Mesothelial cell of epicardium (in vitro differentiated cells): ENCODE results near the gene PTCRA. TPM values are rescaled to one million over a fixed set of nuclear protein-coding genes. Genes with fewer than 3 reads are reported as not detected.
"Not testable (repeated sequence)": the region's sequence is repeated elsewhere in the genome, so short reads cannot be mapped to it uniquely, and the experiment has no call there.

Experiments used
- DNase-seq, 2 experiments: peaks; one replicate each; pipeline ENCODE4 v3.0.0; 2021; ENCODE audit warnings: low spot score in 2 of 2; ENCODE audit not compliant: unreplicated experiment in 2 of 2
- H3K27ac Mint-ChIP-seq: 2 replicates; pipeline ENCODE4 v1.8.0; 2021; ENCODE audit warnings: mixed read lengths
- H3K27me3 Mint-ChIP-seq: 2 replicates; pipeline ENCODE4 v1.8.0; 2021; ENCODE audit warnings: low read depth, mixed read lengths
- H3K36me3 Mint-ChIP-seq: 2 replicates; pipeline ENCODE4 v1.8.0; 2021; ENCODE audit warnings: mixed read lengths
- H3K4me1 Mint-ChIP-seq: 2 replicates; pipeline ENCODE4 v1.8.0; 2021; ENCODE audit warnings: mixed read lengths
- H3K4me3 Mint-ChIP-seq: 2 replicates; pipeline ENCODE4 v1.8.0; 2021; ENCODE audit warnings: mild to moderate bottlenecking, moderate library complexity, mixed read lengths
- H3K9me3 Mint-ChIP-seq: 2 replicates; pipeline ENCODE4 v1.8.0; 2021; ENCODE audit warnings: mixed read lengths
- CTCF ChIP-seq: fragments of 200-600 bp; sonication (generic); IDR thresholded peaks from one replicate; pipeline ENCODE4 v1.5.0; 2021; ENCODE audit warnings: antibody characterized with exemption; ENCODE audit not compliant: unreplicated experiment
- total RNA-seq: library from RNA; stranded (reverse); gene quantifications from 3 replicates; pipeline ENCODE4 v1.2.1, GENCODE V29; 2021

The PTCRA gene
- total RNA-seq, 1 donor from 2014 or later, result not detected

GRCh38 chr6:42879372-42880239, 36.2 kb upstream of the PTCRA start, which contains the start of gene RPL7L1:
RPL7L1 (plus strand) TSS chr6:42879616; CDS start chr6:42879911, 295 bp downstream.
- TF ChIP-seq CTCF, result peak; percentile 19
- DNase-seq, result peak; percentile 59 to 75
- peaks cover 14% of the 10 kb centered on the region for H3K36me3 Mint-ChIP-seq
- no peaks in the 10 kb centered on the region for H3K9me3 Mint-ChIP-seq
- H3K4me1 Mint-ChIP-seq, result peaks cover 7% of the 10 kb centered on the region
- H3K27me3 Mint-ChIP-seq, result no peaks in the 10 kb centered on the region
- peak within 1 kb of the TSS; percentile 100 for H3K27ac Mint-ChIP-seq
- H3K4me3 Mint-ChIP-seq, result peak within 1 kb of the TSS; percentile 99

DNA sequence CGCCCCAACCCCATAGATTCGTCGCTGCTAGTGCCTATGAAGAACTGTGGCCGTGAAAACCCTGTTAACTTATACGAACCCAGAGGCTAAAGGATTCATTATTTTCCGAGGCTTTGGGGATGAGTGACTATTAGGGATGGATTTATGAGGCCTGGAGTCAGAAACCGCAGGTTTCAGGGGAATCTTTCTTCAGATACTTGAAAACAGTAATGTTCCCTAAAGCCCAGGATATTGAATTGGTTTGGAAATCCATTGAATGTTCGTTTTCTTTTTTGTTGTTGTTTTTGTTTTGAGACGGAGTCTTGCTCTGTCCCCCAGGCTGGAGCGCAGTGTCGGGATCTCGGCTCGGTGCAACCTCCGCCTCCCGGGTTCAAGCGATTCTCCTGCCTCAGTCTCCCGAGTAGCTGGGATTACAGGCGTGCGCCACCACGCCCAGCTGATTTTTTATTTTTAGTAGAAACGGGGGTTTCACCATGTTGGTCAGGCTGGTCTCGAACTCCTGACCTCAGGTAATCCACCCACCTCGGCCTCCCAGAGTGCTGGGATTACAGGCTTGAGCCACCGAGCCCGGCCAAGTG, 35.5 kb upstream of the PTCRA start:
- DNase-seq, H3K27me3 Mint-ChIP-seq, H3K4me1 Mint-ChIP-seq, H3K9me3 Mint-ChIP-seq: not testable (repeated sequence)
- H3K27ac Mint-ChIP-seq, result peak overlapping the region; percentile 100
- H3K4me3 Mint-ChIP-seq, result peak overlapping the region; percentile 99
- peaks cover 17% of the 10 kb centered on the region for H3K36me3 Mint-ChIP-seq

GRCh38 chr6:42880871-42881270, 35.0 kb upstream of the PTCRA start:
- H3K27me3 Mint-ChIP-seq, H3K9me3 Mint-ChIP-seq, H3K4me1 Mint-ChIP-seq, DNase-seq: not testable (repeated sequence)
- peaks cover 20% of the 10 kb centered on the region for H3K36me3 Mint-ChIP-seq
- peak overlapping the region; percentile 99 for H3K4me3 Mint-ChIP-seq
- H3K27ac Mint-ChIP-seq, result peak overlapping the region; percentile 100

GRCh38 chr6:42885702-42886101, 30.2 kb upstream of the PTCRA start:
- peaks cover 8% of the 10 kb centered on the region for H3K4me1 Mint-ChIP-seq
- H3K36me3 Mint-ChIP-seq, result peaks cover 26% of the 10 kb centered on the region
- H3K27ac Mint-ChIP-seq, result no peak overlapping the region

GRCh38 chr6:42888201-42888600, 27.7 kb upstream of the PTCRA start:
- not testable (repeated sequence) for H3K9me3 Mint-ChIP-seq, H3K4me3 Mint-ChIP-seq, DNase-seq, H3K27me3 Mint-ChIP-seq
- peaks cover 15% of the 10 kb centered on the region for H3K4me1 Mint-ChIP-seq
- peaks cover 23% of the 10 kb centered on the region for H3K36me3 Mint-ChIP-seq
- peak overlapping the region; percentile 47 for H3K27ac Mint-ChIP-seq

More at GRCh38 chr6:42885702-42886101, 30.2 kb upstream of the PTCRA start:
- H3K4me3 Mint-ChIP-seq, result no peak overlapping the region
- no peak for DNase-seq
- no peaks in the 10 kb centered on the region for H3K9me3 Mint-ChIP-seq
- H3K27me3 Mint-ChIP-seq, result no peaks in the 10 kb centered on the region
- TF ChIP-seq CTCF, result no peak

DNA sequence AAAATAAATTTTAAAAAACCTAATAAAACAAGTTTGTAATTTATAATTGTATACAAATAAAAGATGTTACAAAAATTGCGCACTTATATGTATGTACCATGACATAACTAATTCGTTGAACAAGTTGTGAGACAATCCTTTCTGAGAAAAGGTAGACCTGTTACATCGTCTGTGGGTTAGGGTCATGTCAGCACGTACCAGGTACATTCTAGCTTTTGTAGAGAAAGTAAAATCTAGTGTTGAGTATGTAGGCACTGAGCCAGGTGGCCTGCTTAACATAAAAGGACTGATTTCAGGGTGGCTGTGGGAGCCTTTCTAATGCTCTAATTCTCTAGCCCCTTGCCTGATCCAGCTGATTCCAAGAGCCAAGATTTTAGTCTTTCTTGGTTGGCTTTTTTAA, 26.0 kb upstream of the PTCRA start:
- H3K4me3 Mint-ChIP-seq, result peak overlapping the region; percentile 97
- H3K27ac Mint-ChIP-seq, result peak overlapping the region; percentile 94
- no peak for TF ChIP-seq CTCF
- H3K36me3 Mint-ChIP-seq, result peaks cover 11% of the 10 kb centered on the region
- no peak for DNase-seq
- H3K27me3 Mint-ChIP-seq, result no peaks in the 10 kb centered on the region
- H3K9me3 Mint-ChIP-seq, result no peaks in the 10 kb centered on the region
- peaks cover 27% of the 10 kb centered on the region for H3K4me1 Mint-ChIP-seq
